ENCODE results near the gene POMGNT2.
A peak's percentile ranks its signal among the peaks of the same experiment; 100 is the strongest.

POMGNT2 gene

DNA sequence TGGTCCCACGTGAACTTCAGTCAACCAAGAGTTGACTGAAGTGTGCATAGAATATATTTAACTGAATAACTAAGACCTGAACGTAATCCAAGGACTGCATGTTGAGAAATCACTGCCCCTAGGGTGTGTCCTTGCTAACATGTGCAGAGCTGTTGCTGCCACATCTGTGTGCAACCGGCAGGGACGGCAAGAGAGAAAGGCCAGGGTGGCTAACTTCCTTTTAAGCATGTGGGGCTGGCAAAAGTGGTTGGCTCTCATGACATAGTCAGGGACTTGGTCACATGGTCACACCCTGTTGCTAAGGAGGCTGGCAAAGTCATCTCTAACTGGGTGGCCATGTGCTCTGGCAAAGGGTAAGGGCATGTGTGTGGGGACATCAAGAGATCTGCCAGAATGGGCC lies 74.4 kb downstream of the POMGNT2 start:
- TF ChIP-seq, protein P1, sequence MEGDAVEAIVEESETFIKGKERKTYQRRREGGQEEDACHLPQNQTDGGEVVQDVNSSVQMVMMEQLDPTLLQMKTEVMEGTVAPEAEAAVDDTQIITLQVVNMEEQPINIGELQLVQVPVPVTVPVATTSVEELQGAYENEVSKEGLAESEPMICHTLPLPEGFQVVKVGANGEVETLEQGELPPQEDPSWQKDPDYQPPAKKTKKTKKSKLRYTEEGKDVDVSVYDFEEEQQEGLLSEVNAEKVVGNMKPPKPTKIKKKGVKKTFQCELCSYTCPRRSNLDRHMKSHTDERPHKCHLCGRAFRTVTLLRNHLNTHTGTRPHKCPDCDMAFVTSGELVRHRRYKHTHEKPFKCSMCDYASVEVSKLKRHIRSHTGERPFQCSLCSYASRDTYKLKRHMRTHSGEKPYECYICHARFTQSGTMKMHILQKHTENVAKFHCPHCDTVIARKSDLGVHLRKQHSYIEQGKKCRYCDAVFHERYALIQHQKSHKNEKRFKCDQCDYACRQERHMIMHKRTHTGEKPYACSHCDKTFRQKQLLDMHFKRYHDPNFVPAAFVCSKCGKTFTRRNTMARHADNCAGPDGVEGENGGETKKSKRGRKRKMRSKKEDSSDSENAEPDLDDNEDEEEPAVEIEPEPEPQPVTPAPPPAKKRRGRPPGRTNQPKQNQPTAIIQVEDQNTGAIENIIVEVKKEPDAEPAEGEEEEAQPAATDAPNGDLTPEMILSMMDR (conservative IDR thresholded peaks at IDR 0.05; ENCODE audit: low read length), result no peak
- DNase-seq (ENCODE audit: low read depth), result peak; percentile 40
- H3K4me3 ChIP-seq (ENCODE audit: low read length), result no peak overlapping the region

DNA sequence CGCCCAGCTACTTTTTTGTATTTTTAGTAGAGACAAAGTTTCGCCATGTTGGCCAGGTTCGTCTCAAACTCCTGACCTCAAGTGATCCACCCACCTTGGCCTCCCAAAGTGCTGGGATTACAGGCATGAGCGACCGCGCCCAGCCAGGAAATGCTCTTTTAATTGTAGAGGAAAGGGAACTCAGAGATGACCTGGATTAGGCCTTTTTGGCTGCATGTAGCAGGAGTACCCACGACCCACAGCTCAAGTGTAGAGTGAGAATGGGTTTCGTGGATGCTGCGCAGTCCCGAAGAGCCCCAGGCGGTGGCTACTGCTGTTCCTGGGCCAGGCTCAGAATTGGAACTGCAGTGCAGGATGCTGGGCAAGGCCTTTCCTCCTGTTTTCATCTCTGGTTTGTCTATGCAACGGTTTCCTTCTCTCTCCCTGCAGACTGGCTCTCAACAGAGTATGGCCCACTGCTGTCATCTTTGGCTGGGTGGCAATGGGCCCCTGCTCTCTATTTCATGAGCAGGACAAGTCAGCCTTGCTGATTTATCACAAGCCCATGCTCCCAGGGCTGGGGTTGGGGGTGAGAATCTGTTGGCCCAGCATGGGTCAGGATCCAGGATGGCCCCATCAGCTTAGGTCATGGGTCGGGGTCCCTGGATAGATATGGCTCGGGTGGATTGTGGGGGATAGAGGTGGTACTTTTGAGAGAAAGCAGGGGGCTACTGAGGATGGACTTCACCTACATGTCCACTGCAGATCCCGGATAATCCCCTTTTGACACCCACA lies 75.5 kb downstream of the POMGNT2 start:
- H3K4me3 ChIP-seq (ENCODE audit: low read length), result no peak overlapping the region
- DNase-seq (ENCODE audit: low read depth), result no peak
- TF ChIP-seq, protein P1 (conservative IDR thresholded peaks at IDR 0.05; ENCODE audit: low read length), result no peak
